Gastroesophageal sphincter (tissue), 3 donors: ENCODE data around the gene FES.

Source experiments
- CTCF ChIP-seq, 4 experiments: fragments of 200-600 bp in 2 of 4; fragments of 450-650 bp in 2 of 4; sonication (generic) in 1 of 4; IDR thresholded peaks; one replicate each; pipeline ENCODE4 v1.5.1; 2017 to 2019; ENCODE audit warnings: antibody characterized with exemption in 4 of 4, mild to moderate bottlenecking in 2 of 4, moderate library complexity in 2 of 4
- EP300 ChIP-seq: sonication (generic); formaldehyde crosslinking; IDR thresholded peaks from one replicate; pipeline ENCODE4 v1.6.1; 2017; ENCODE audit warnings: antibody characterized with exemption, mild to moderate bottlenecking
- POLR2A ChIP-seq, 2 donors: fragments of 450-650 bp; IDR thresholded peaks; one replicate each; pipeline ENCODE4 v1.6.1; 2017; ENCODE audit warnings: antibody characterized with exemption in 2 of 2, mild to moderate bottlenecking in 2 of 2, moderate library complexity in 1 of 2
- POLR2AphosphoS5 ChIP-seq: sonication (generic); formaldehyde crosslinking; IDR thresholded peaks from one replicate; pipeline ENCODE4 v1.6.1; 2017; ENCODE audit warnings: antibody characterized with exemption

GRCh38 chr15:90915216-90915807 is 31.0 kb downstream of the FES start:
- no peak for TF ChIP-seq CTCF (IDR thresholded peaks at IDR 0.05)
- TF ChIP-seq POLR2AphosphoS5 = no peak
- no peak for TF ChIP-seq POLR2A (IDR thresholded peaks at IDR 0.05)
- TF ChIP-seq EP300 = no peak
